ENCODE data around the gene PHKG1.

The PHKG1 gene

DNA sequence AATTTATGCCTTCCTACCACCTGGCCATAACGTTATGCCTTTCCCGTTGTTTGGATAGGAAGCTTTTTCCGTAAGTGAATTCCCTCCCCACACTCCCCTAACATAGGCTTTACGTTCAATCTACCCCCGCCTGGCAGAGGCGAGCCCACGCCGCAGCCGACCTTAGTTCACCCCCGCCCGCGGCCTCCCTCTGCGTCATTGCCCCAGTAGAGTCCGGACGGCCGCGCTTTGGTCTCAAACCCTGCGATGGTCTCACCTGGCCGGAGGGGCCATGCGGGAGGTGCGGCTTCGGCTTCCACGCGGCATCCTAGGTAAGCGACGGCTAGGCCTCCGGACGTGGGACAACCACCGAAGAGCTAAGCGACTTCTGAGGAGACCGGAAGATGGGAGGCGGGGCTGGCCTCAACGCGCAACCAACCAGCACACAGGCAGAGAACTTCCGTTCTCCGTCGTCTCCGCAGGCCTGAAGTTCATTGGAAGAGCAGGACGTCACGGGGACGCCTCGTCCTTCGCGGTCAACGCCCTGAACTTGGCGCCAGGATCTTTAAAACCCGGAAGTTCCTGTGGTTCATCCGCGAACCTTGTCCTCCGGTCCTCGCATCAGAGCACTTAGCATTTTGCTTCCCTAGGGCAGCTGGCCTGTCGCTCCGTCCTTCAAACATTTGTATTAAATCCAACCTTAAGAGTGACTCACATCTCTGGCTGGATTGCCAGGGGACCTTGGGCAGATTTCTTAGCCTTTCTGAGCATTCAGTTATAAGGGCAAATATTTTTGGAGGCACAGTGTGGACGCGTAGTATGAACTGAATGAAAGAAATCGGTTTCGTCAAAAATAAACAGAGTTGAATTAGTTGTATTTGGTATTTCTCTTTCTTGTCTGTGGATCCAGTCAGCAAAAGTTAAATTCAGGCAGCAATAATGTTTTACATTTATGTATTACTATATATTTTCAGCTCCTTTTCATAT, 13.6 kb upstream of the PHKG1 start, which contains the start of gene CHCHD2:
Gene CHCHD2 (minus strand): TSS at position 369 of the 966 bp plus-strand sequence. CDS start 63 bp downstream, at position 306.
- no peak for TF ChIP-seq TEAD4 (IDR thresholded peaks at IDR 0.05)
- TF ChIP-seq, protein P1, sequence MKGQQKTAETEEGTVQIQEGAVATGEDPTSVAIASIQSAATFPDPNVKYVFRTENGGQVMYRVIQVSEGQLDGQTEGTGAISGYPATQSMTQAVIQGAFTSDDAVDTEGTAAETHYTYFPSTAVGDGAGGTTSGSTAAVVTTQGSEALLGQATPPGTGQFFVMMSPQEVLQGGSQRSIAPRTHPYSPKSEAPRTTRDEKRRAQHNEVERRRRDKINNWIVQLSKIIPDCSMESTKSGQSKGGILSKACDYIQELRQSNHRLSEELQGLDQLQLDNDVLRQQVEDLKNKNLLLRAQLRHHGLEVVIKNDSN (IDR thresholded peaks at IDR 0.05): peak; percentile 84
- TF ChIP-seq CEBPB (IDR thresholded peaks at IDR 0.05): no peak
- peak; percentile 86 for TF ChIP-seq TAF1 (IDR thresholded peaks at IDR 0.05; ENCODE audit: low read depth)
- TF ChIP-seq CREB1 (IDR thresholded peaks at IDR 0.05; ENCODE audit: low read depth): no peak
- TF ChIP-seq, protein P2, sequence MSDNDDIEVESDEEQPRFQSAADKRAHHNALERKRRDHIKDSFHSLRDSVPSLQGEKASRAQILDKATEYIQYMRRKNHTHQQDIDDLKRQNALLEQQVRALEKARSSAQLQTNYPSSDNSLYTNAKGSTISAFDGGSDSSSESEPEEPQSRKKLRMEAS (IDR thresholded peaks at IDR 0.05): peak; percentile 82
- TF ChIP-seq NFIC (IDR thresholded peaks at IDR 0.05): no peak; the same call in 1 of the 2 replicates
- TF ChIP-seq FOXM1 (IDR thresholded peaks at IDR 0.05; ENCODE audit: borderline replicate concordance, low read depth): no peak
- no peak for TF ChIP-seq EGR1 (IDR thresholded peaks at IDR 0.05)
- no peak for TF ChIP-seq YY1 (IDR thresholded peaks at IDR 0.05; ENCODE audit: low read depth)
- no peak for TF ChIP-seq RAD21 (IDR thresholded peaks at IDR 0.05; ENCODE audit: low read depth)
- TF ChIP-seq TCF12 (IDR thresholded peaks at IDR 0.05; ENCODE audit: low read depth): peak; percentile 55; the same call in 1 of the 2 replicates
- no peak for TF ChIP-seq ZBTB7A (IDR thresholded peaks at IDR 0.05; ENCODE audit: low read depth)

DNA sequence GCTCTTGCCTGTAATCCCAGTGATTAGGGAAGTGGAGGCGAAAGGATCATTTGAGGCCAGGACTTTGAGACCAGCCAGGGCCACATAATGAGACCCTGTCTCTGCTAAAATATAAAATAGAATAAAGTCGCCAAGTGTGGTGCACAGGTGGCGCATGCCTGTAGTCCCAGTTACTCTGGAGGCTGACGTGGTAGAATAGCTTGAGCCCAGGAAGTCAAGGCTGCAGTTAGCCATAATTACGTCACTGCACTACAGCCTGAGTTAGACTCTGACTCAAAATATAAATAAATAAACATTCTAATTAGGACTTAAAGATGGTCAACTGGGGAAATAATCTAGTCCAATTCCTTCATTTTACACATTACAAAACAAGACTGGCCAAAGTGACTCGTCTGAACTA, 12.8 kb upstream of the PHKG1 start:
- TF ChIP-seq EGR1 (IDR thresholded peaks at IDR 0.05): no peak
- TF ChIP-seq FOXM1 (IDR thresholded peaks at IDR 0.05; ENCODE audit: borderline replicate concordance, low read depth): no peak
- TF ChIP-seq NFIC (IDR thresholded peaks at IDR 0.05): no peak
- TF ChIP-seq, protein P3, sequence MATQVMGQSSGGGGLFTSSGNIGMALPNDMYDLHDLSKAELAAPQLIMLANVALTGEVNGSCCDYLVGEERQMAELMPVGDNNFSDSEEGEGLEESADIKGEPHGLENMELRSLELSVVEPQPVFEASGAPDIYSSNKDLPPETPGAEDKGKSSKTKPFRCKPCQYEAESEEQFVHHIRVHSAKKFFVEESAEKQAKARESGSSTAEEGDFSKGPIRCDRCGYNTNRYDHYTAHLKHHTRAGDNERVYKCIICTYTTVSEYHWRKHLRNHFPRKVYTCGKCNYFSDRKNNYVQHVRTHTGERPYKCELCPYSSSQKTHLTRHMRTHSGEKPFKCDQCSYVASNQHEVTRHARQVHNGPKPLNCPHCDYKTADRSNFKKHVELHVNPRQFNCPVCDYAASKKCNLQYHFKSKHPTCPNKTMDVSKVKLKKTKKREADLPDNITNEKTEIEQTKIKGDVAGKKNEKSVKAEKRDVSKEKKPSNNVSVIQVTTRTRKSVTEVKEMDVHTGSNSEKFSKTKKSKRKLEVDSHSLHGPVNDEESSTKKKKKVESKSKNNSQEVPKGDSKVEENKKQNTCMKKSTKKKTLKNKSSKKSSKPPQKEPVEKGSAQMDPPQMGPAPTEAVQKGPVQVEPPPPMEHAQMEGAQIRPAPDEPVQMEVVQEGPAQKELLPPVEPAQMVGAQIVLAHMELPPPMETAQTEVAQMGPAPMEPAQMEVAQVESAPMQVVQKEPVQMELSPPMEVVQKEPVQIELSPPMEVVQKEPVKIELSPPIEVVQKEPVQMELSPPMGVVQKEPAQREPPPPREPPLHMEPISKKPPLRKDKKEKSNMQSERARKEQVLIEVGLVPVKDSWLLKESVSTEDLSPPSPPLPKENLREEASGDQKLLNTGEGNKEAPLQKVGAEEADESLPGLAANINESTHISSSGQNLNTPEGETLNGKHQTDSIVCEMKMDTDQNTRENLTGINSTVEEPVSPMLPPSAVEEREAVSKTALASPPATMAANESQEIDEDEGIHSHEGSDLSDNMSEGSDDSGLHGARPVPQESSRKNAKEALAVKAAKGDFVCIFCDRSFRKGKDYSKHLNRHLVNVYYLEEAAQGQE (IDR thresholded peaks at IDR 0.05; ENCODE audit: low read depth): no peak
- TF ChIP-seq CEBPB (IDR thresholded peaks at IDR 0.05): no peak
- no peak for TF ChIP-seq YY1 (IDR thresholded peaks at IDR 0.05; ENCODE audit: low read depth)
- TF ChIP-seq, protein P2 (IDR thresholded peaks at IDR 0.05): no peak
- TF ChIP-seq TEAD4 (IDR thresholded peaks at IDR 0.05): no peak
- TF ChIP-seq, protein P1 (IDR thresholded peaks at IDR 0.05): no peak
- TF ChIP-seq TCF12 (IDR thresholded peaks at IDR 0.05; ENCODE audit: low read depth): no peak
- no peak for TF ChIP-seq ZBTB7A (IDR thresholded peaks at IDR 0.05; ENCODE audit: low read depth)
- no peak for TF ChIP-seq CREB1 (IDR thresholded peaks at IDR 0.05; ENCODE audit: low read depth)

DNA sequence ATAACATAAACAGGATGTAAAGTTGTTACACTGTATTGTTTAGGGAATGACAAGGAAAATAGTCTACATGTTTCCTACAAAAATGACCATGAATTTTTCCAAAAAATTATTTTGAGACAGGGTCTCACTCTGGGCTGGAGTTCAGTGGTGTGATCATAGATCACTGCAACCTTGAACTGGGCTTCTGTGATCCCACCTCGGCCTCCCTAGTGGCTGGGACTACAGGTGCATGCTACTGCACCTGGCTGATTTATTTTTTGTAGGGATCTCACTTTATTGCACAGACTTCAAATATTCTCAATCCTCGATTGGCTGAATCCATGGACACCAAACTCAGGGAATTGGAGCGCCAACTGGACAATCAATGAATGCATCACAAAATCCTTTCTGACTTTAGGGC, 6.9 kb upstream of the PHKG1 start:
- no peak for TF ChIP-seq CEBPB (IDR thresholded peaks at IDR 0.05)
- TF ChIP-seq NFIC (IDR thresholded peaks at IDR 0.05): no peak
- TF ChIP-seq YY1 (IDR thresholded peaks at IDR 0.05; ENCODE audit: low read depth): no peak
- no peak for TF ChIP-seq CREB1 (IDR thresholded peaks at IDR 0.05; ENCODE audit: low read depth)
- TF ChIP-seq, protein P2 (IDR thresholded peaks at IDR 0.05): no peak
- TF ChIP-seq, protein P1 (IDR thresholded peaks at IDR 0.05): no peak
- TF ChIP-seq FOXM1 (IDR thresholded peaks at IDR 0.05; ENCODE audit: borderline replicate concordance, low read depth): no peak
- no peak for TF ChIP-seq EGR1 (IDR thresholded peaks at IDR 0.05)
- no peak for TF ChIP-seq ZBTB7A (IDR thresholded peaks at IDR 0.05; ENCODE audit: low read depth)
- no peak for TF ChIP-seq TAF1 (IDR thresholded peaks at IDR 0.05; ENCODE audit: low read depth)
- TF ChIP-seq TEAD4 (IDR thresholded peaks at IDR 0.05): no peak
- no peak for TF ChIP-seq EP300 (IDR thresholded peaks at IDR 0.05; ENCODE audit: borderline replicate concordance)
- TF ChIP-seq, protein P3 (IDR thresholded peaks at IDR 0.05; ENCODE audit: low read depth): no peak
- TF ChIP-seq TCF12 (IDR thresholded peaks at IDR 0.05; ENCODE audit: low read depth): no peak
- no peak for TF ChIP-seq RAD21 (IDR thresholded peaks at IDR 0.05; ENCODE audit: low read depth)

DNA sequence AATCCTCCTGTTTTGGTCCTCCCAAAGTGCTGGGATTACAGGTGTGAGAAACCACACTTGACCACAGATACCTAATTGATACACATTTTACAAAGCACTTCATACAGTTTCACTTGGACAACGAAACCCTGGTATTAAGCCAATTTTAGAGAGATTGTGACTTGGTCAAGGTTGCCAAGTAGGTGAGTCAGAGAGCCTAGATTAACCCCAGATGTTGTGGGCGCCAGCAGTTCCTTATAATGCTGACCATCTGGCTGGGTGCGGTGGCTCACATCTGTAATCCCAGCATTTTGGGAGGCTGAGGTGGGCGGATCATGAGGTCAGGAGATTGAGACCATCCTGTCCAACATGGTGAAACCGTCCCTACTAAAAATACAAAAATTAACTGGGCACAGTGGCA, 4.9 kb upstream of the PHKG1 start:
- TF ChIP-seq ZBTB7A (IDR thresholded peaks at IDR 0.05; ENCODE audit: low read depth) (no peak), FOXM1 (IDR thresholded peaks at IDR 0.05; ENCODE audit: borderline replicate concordance, low read depth) (no peak), CEBPB (IDR thresholded peaks at IDR 0.05) (no peak)
